Astrocyte (in vitro differentiated cells and primary cell): Measurements from ENCODE around the gene CHRNA5.

ENCODE experiments used
- CTCF ChIP-seq: IDR thresholded peaks from 2 replicates; pipeline ENCODE4 v1.5.1; 2011; ENCODE audit warnings: low read depth, mild to moderate bottlenecking, inconsistent platforms, low read length, moderate library complexity; ENCODE audit not compliant: insufficient read depth
- EZH2 ChIP-seq: IDR thresholded peaks from 2 replicates; pipeline ENCODE4 v1.6.1; 2012; ENCODE audit warnings: mild to moderate bottlenecking, low read length, inconsistent platforms; ENCODE audit not compliant: insufficient read depth

DNA sequence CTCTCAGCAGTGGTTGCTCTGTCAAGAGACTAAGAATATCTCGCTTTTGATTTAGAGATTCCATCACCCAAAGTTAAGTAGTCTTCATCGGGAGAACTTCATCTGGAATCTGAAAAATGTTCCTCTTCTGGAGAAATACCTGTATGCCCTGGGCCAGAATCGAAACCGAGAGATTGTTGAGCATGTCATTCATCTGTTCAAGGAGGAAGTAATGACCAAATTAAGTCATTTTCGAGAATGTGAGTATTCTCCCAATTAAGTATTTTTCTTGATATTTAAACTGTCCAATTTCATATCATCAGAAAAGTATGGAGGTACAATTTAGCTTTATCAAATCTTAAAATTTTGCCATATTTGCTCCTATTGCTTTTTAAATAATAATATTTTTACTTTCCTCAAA, 38.0 kb upstream of the CHRNA5 start:
- no peak for TF ChIP-seq EZH2
- no peak for TF ChIP-seq CTCF
